Spleen (tissue), 7 donors: ENCODE data around the gene BNIP3.

Experiments used
- CTCF ChIP-seq, 11 experiments: fragments of 200-600 bp in 7 of 11; fragments of 450-650 bp in 4 of 11; sonication (generic) in 4 of 11; IDR thresholded peaks in 8 of 11; conservative IDR thresholded peaks in 3 of 11; 1 replicate in 7 of 11; 2 replicates in 4 of 11; pipeline versions ENCODE4 v1.4.0 to v1.8.0; 2016 to 2021; ENCODE audit warnings: antibody characterized with exemption in 11 of 11, inconsistent platforms in 4 of 11, mild to moderate bottlenecking in 1 of 11
- POLR2A ChIP-seq, 3 donors: fragments of 450-650 bp; IDR thresholded peaks; one replicate each; pipeline ENCODE4 v1.5.1; 2017; ENCODE audit warnings: antibody characterized with exemption in 3 of 3, mild to moderate bottlenecking in 1 of 3
- POLR2AphosphoS5 ChIP-seq, 3 donors: sonication (generic); formaldehyde crosslinking; IDR thresholded peaks; one replicate each; pipeline ENCODE4 v1.5.1; 2017; ENCODE audit warnings: antibody characterized with exemption in 3 of 3
- donor health status: DM: no; HTN: no; CAD: no; lungs with moderate emphysema.
- donor health status: DM: no; HTN: no; CAD: no.
- donor health status: DM: no; HTN: no; CAD: no.

GRCh38 chr10:131968949-131969348 is 12.8 kb downstream of the BNIP3 start:
- TF ChIP-seq CTCF (IDR thresholded peaks at IDR 0.05 in 8 of 11, conservative IDR thresholded peaks at IDR 0.05 in 3 of 11) = no peak
- TF ChIP-seq POLR2AphosphoS5 (IDR thresholded peaks at IDR 0.05) = peak in 1 of 3 donors; percentile 24
- no peak for TF ChIP-seq POLR2A (IDR thresholded peaks at IDR 0.05)
